Measurements from ENCODE around the gene FBXO34.

FBXO34 gene, protein sequence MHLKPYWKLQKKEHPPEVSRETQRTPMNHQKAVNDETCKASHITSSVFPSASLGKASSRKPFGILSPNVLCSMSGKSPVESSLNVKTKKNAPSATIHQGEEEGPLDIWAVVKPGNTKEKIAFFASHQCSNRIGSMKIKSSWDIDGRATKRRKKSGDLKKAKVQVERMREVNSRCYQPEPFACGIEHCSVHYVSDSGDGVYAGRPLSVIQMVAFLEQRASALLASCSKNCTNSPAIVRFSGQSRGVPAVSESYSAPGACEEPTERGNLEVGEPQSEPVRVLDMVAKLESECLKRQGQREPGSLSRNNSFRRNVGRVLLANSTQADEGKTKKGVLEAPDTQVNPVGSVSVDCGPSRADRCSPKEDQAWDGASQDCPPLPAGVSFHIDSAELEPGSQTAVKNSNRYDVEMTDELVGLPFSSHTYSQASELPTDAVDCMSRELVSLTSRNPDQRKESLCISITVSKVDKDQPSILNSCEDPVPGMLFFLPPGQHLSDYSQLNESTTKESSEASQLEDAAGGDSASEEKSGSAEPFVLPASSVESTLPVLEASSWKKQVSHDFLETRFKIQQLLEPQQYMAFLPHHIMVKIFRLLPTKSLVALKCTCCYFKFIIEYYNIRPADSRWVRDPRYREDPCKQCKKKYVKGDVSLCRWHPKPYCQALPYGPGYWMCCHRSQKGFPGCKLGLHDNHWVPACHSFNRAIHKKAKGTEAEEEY

DNA sequence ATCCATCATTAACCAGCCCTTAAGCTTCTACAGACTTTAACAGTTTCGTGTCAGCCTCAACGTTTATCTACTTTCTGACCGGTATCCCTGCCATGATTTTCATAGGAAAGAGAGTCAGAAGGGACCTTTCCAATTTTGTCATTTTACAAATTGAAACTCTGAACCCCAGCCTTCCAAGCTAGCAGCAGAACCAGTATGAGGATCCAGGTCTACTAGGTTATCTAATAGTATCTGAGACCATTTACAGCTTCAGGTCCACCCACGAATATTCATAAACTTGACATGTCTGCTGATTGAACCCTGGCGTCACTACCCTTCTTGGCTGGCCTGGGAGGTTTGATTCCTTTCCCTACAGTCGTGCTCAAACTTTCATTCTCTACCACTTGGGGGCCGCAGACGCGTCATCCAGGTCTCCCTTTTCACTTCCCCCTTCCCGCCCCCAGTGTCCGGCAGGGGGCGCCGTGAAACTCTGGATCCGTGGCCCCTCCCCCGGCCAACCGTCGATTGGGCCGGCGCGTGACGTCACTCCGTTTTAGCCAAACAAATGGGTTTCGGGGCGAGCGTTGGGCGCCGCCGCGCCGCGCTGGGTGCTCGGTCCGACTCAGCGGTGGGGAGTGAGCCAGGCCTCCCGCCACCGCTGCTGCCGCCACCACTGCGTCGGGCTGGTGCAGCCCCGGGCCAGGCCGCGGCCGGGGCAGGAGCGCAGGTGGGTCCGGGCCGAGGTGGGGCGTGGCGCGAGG is at the start of gene FBXO34:
Gene FBXO34, plus strand, starts transcription at position 590 of the 740 bp plus-strand sequence. CDS start 78,970 bp downstream, outside the sequence.
- DNase-seq (ENCODE audit: low spot score) = peak; percentile 98

DNA sequence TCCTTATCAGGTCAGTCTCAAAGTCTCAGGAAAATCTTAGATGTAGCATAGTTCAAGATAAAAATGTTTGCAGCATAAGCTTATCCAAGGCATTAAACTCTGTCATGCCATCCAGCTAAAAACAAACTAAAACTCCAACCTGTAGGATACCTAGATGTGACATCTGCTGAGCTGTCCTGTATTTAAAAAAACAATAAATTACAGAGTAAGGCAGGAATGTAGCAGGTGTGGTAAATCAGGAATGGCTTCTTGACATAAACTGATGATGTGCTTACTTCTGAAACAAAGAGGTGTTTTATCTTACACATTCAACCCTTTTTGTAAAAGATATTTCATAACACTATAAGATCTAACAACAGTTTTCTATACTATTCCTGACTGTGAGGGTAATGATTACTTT is 49.3 kb upstream of the FBXO34 start:
- DNase-seq (ENCODE audit: low spot score) = no peak

DNA sequence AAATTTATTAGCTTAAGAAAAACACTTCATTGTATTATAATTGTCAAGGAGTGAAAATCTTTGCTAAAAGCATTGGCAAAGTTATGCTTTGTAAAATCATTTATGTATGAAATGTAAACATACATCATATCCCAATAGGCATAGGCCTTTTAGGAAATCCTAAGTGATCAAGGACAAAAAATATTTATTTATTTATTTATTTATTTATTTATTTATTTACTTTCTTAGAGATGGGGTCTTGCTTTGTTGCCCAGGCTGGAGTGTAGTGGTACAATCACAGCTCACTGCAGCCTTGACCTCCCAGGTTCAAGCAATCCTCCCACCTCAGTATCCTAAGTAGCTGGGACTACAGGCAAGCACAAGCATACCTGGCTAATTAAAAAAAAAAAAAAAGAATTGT is 47.9 kb upstream of the FBXO34 start:
- no peak for DNase-seq (ENCODE audit: low spot score)

DNA sequence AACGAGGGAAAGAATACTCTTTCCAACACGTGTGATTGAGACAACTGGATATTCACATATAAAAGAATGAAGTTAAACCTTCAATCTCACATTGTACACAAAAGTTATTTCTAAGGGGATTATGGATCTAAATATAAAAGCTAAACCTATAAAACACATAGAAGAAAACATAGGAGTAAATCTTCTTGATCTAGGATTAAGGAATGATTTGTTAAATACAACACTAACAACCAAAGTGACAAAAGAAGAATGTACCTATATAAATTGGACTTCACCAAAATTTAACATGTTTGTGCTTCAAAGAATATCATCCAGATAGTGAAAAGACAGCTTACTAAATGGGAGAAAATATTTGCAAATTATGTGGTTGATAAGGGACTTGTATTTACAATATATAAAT is 43.0 kb upstream of the FBXO34 start:
- no peak for DNase-seq (ENCODE audit: low spot score)

DNA sequence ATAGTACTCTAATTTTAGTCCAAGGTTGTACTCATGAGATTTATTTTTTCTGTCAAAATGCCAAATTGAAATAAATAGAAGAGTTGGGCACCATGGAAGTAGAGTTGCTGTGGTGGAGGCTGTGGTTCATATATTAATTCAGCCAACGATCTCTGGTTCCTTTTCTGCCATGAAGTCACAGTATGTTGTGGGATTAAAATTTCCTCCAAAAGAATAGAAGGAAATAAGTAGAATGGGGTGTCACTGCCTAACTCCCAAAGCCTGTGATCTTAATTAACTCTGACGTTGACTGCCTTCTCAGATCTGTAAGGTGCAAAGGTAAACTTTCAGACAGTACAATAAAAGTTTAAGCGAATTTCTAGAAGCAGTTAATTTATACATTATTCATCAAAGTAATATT is 37.6 kb upstream of the FBXO34 start:
- no peak for DNase-seq (ENCODE audit: low spot score)

DNA sequence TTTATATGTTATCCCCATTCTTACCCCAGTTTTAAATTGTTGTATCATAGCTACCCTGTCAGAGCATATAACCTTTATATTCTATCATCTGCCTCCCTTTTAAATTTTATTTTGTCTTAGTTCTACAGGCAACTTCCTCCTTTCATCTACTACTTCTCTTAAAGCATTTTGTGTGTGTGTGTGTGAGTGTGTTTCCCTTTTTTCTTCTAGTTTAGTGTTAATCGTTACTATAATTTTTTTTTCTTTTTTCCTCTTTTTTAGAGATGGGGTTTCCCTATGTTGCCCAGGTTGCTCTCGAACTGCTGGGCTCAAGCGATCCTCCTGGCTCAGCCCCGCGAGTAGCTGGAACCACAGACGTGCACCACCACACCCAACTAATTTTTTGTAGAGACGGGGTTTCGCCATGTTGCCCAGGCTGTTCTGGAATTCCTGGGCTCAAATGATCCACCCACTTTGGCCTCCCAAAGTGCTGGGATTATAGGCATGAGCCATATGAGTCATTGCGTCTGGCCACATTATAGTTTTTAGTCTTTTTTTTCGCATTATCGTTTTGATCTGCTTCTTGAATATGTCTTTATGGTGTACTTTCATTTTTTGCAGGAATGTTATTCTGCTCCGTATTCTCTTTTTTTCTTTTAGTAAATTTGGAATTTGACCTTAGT is 33.1 kb upstream of the FBXO34 start:
- no peak for DNase-seq (ENCODE audit: low spot score)

DNA sequence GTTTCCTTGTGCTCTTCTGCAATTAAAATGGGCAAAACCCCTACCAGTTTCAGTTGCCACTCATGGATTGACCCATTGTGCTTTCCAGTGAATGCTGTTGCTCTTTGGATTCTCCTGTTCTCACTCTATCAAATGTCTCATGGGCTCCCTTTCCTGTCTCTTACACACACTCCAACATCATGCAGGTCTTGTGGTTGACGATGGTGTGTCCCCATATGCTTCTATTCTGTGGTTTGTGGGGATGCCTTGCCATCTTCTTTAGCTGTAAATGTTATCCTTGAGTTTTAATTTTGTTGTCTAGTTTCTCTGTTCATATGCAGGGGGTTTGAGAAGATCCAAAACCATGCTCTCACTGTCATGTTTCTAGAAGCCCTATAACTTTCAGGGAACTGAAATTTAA is 31.9 kb upstream of the FBXO34 start:
- DNase-seq (ENCODE audit: low spot score) = no peak

DNA sequence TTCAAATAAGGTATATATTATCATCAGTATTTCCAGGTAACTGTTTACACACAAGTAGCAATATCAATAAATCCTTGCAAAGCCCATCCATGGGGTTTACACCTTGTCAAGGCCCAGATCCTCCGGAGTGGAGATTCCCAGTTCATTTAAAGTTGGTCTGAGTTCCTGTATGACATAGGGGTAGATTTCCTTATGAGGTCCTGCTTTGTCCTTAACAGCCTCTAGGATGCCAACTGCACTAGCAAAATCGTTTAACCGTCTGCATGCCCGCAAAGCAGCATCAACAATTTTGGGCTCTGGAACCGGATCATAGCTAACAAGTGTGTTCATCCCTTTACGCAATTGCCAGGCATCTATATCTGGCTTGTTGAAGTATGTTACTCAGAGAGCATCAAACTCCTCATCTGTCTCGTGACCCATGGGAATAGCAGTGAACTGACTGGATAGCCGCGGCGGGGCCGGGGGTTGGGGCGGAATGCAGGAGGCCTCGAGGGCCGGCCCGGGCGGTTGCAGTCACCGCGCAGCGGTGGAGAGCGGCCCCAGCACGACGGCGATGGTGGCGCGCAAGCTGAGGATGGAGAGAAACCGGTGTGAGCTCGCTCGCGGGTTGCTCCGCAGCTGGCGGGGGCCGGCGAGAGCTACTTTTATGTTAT is 30.6 kb upstream of the FBXO34 start:
- no peak for DNase-seq (ENCODE audit: low spot score)

DNA sequence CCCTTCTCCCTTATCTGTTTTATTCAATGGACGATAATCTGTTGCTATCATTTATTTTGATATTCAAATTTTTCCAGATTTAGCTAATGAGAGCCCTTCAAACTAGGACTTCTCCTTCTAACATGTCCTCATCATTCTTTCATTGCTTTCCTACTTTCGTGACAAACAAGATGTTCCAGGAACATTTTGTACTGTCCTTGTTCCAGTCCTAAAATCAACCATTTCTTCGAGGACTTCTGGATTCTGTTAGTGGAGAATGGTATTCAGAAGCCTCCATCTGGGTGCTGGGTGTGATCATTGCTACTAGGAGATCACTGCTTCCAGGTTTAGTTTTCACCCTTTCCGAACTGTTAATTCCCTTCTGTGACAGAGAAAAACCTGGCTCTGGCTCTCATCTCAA is 29.5 kb upstream of the FBXO34 start:
- DNase-seq (ENCODE audit: low spot score) = no peak

DNA sequence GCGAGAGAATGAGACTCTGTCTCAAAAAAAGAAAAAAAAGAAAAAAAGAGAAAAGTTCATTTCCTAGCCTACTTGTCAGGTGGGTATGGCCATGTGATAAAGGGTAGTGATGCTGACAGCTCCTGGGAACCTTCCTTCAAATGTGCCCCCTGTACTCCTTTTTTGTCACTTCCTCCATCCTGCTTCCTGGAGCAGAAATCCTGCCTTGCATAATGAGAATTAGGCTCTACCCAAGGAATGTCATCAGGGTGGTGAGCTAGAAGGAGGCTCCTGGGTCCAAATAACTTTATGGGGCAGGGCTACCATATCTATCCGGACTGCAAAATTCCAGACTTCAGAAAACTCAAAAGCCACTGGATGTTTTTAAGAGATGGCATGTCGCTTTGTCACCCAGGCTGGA is 27.8 kb upstream of the FBXO34 start:
- DNase-seq (ENCODE audit: low spot score) = no peak

DNA sequence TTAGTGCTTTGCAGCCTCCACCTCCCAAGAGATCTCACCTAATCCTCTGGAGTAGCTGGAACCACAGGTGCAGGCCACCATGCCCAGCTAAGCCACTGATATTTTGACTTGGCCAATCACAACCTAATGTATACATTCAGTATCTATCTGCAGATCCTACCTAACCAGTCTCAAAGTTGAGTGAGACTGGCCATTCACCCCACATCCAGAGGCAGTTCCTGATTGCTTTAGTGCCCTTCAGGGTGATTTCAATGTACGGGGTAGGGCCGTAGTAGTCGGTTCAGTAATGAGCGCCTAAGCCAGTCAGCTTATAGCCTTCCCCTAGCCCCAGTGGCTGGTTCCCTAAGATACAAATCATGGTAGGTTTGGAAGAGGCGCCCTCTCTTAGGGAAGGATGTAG is 27.4 kb upstream of the FBXO34 start:
- no peak for DNase-seq (ENCODE audit: low spot score)

DNA sequence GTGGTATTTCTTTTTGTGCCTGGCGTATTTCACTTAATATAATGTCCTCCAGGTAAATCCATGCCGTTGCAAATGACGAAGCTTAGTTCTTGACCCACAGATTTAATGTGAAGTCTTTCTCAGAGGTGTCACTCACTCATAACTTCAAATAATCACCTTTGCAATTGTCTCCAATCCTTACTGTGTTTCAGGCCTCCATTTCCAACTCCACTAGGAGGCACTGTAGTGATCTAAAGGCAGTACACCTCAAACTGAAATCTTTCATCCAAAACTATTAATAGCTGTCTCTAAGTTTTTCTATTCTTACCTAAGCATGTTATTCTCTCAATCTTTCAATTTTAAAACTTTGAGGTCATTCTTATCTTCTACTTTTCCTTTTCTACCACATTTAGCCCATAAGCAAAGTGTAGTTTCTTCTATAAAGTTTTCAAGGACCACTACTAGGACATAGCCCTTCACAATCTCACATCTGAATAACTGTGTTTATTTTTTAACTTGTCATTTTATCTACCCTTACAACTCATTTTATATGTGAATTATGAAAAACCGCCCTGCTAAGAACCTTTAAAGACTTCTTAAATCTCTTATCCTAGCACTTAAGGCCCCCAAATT is 25.5 kb upstream of the FBXO34 start:
- DNase-seq (ENCODE audit: low spot score) = no peak

DNA sequence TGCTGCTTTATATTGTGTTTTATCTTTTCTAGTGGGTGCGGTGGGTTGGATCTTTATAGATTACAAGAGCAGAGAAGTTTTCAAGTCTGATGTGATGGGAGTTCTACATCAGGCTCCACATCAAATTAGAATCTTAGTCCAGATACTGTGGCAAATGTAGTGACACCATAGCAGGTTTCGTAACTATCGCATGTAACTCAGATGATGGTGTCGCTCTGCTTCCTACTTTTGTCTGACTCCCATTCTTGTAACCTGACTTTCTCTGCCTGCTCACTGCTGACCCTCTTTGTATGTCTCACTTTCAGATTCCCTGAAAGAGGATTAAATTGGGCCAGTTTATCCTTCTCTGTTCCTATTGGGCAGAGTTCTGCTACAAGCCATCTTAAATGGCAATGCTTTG is 22.8 kb upstream of the FBXO34 start:
- no peak for DNase-seq (ENCODE audit: low spot score)

DNA sequence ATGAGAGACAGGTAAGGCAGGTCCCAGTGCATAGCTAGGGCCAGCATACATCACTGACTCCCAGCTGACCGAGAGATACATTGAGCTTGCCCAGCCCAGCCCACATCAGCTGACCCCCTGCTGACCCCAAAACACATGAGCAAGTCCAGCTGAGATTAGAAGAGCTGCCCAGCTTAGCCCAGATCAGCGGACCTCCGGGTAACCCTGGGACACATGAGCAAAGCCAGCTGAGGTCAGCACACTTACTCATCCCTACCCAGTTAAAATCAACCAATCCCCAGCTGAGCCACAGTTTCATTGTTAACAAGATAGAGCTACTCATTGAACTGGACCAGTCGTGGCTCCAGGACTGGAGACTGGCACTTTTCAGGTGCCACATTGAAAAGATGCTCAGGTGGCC is 21.8 kb upstream of the FBXO34 start:
- no peak for DNase-seq (ENCODE audit: low spot score)

DNA sequence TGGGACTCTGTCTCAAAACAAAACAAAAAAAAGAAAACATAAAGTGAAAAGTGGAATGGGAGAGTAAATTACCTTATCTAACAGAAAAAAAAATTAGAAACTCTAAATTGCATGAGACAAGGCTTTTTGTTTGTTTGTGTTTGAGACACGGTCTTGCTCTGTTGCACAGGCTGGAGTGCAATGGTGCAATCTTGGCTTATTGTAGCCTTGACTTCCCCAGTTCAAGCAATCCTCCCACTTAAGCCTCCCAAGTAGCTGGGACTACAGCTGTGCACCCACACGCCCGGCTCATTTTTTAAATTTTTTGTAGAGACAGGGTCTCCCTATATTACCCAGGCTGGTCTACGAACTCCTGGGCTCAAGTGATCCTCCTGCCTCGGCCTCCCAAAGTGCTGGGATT is 17.9 kb upstream of the FBXO34 start:
- DNase-seq (ENCODE audit: low spot score) = no peak

DNA sequence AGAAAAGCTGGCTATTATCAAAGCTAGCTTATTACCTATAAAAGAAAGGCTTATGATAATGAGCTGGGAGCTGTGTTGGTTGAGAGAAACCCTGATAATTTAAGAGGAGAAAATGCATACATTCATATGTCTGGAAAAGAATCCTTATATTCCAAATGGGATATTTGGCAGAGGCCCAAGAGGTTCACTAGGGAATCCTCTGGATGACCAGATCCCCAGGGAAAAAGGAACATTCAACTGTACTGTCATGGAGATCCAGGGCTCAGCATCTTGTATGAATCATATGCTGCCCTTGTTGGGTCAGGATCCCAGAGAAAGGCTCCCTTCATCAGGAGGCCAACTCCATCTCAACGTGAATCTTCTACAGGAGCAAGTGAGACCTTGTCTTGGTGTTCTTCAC is 16.6 kb upstream of the FBXO34 start:
- no peak for DNase-seq (ENCODE audit: low spot score)

DNA sequence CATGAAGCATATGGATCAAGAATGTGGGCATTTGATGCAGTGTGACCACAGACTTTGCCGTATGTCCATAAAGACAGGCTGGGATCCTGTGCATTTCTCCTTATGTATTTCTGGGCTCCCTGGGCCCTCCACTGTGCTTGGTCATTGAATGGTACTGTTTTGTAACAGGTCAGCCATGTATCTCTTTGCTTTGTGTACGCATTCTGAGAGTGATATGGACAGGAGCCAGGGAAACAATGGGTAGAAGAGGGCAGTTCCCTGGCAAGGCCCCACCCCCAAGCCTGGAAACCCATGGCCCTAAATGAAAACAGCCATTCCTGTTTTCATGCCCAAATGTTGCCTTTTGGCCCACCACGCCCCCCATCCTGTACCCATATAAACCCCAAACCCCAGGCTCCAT is 15.2 kb upstream of the FBXO34 start:
- no peak for DNase-seq (ENCODE audit: low spot score)

DNA sequence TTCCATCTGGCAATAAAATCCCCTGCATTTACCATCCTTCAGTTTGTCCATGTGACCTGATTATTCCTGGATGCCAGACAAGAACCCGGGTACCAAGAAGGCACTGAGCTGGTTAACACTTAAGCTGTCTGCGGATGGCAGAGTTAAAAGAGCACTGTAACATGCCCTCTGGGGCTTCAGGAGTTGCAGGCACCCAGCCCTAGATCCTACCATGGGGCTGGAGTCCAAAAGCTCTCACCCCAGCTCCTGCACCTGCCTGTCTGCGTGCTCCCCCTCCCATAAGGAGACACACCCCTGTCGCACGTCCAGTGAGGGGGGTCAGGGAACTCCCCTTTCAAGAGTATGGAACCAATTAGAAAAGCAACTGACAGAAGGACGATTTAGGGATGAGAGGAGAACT is 14.6 kb upstream of the FBXO34 start:
- no peak for DNase-seq (ENCODE audit: low spot score)

DNA sequence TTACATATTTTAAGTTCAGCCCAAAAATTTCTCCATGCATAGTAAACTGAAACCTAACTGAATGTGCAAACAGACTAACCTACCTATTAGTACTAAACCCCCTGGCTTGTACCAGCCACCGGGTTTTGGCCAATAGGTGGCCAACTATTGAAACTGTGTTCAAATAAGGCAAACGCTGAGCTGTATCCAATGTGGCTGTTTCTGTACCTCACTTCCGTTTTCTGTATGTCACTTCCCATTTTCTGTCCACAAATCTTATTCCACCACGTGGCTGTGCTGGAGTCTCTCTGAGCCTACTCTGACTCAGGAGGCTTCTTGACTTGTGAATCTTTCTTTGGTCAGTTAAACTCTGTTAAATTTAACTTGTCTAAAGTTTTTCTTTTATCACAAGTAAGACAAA is 6.0 kb upstream of the FBXO34 start:
- DNase-seq (ENCODE audit: low spot score) = no peak

DNA sequence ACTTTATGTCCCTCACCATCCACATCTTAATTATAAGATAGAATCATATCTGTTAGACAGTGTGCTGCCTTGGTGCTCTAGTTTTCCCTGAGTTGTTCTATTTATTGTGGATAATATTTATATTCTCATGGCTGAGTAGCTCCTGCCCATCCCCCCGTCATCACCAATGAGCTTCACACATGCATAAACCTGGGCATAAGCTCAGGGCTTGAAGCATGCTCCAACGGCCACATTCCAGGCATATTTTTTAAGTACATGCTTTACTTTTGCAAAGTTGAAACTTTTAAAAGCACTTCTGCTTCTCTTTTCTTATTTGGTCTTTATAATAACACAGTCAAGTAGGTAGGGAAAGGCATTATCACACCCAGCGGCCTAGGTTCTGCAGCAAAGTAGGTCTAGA is 3.4 kb upstream of the FBXO34 start:
- DNase-seq (ENCODE audit: low spot score) = no peak

DNA sequence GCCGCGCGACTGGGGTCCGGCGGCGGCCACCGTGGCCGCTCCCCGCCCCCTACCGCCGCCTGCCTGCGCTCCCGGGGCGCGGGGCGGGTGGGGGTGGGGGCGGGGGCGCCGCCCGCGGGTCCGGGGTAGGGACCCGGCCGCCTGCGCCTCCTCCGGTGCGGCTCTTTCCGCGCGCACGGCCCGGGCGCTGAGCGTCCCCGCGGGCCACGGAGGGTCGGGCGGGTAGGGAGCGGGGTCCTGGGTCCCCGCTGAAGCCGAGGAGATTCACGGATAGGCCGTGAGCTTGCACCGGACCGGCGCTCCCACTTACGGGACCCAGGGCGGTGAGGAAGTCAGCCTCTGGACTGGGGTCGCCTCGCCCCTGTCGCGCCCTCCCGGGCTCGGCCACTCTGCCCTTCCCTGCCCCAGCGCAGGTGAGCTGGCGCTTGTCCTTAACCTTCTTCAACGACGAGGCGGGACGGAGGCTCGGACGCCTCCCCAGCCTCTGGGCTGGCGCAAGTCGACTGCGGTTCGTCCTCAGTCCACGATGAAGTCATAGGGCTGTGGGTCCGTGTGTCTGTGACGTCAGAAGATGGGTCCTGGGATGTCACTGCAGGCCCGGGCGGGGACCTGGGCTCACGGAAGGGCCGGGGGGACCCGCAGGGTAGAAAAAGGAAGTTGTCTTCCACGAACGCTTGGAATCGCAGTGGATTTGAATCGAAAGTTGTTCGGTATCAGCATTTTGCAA is 514 bp downstream of the FBXO34 start:
- DNase-seq (ENCODE audit: low spot score) = peak; percentile 63
